ENCODE measurements around the gene OLR1. TPM values are rescaled to one million over a fixed set of nuclear protein-coding genes. Genes with fewer than 3 reads are reported as not detected.
A peak's percentile ranks its signal among the peaks of the same experiment; 100 is the strongest.

The OLR1 gene
- total RNA-seq, 2 experiments from 2014 or later, result not detected

GRCh38 chr12:10155966-10156365 lies 16.0 kb downstream of the OLR1 start:
- peaks cover 19% of the 10 kb centered on the region for H3K27me3 Mint-ChIP-seq
- ChIA-PET POLR2A (no interaction called here), CTCF (no interaction called here)
- H3K9me3 Mint-ChIP-seq, result no peaks in the 10 kb centered on the region
- ATAC-seq (ENCODE audit: poor library complexity), result no peak
- no peak overlapping the region for H3K4me3 ChIP-seq (ENCODE audit: low read length)
- H3K36me3 ChIP-seq (ENCODE audit: insufficient read depth, low read length), result no peaks in the 10 kb centered on the region
- peaks cover 0 to 2% of the 10 kb centered on the region in 2 experiments for H3K27me3 ChIP-seq (ENCODE audit: control insufficient read depth in 1 of 2, insufficient read depth in 2 of 2, low read length in 2 of 2)
- intact Hi-C loops (cut with DNase I, micrococcal nuclease), result loop anchor here in 1 of 2 experiments (10.0 kb wide), 1 partner anchor 1329 kb away; no protein-coding TSS in a partner anchor
- TF ChIP-seq CTCF (IDR thresholded peaks at IDR 0.05), result no peak
- H3K9me3 ChIP-seq (ENCODE audit: control insufficient read depth in 1 of 2, insufficient read depth in 1 of 2, low read length in 2 of 2), result no peaks in the 10 kb centered on the region
- no peak overlapping the region for H3K27ac Mint-ChIP-seq
- H3K36me3 Mint-ChIP-seq (ENCODE audit: low read depth), result no peaks in the 10 kb centered on the region
- H3K27ac ChIP-seq (ENCODE audit: low read depth in 1 of 2, low read length in 2 of 2), result no peak overlapping the region
- peaks cover 13% of the 10 kb centered on the region for H3K4me1 ChIP-seq (ENCODE audit: insufficient read depth, low read length)
- H3K4me1 Mint-ChIP-seq (ENCODE audit: low read depth), result peaks cover 9% of the 10 kb centered on the region
- no peak overlapping the region for H3K4me3 Mint-ChIP-seq
- DNase-seq, result no peak

GRCh38 chr12:10154145-10154496 lies 17.8 kb downstream of the OLR1 start:
- ChIA-PET POLR2A (interaction anchor here (0.6 kb wide), 1 partner anchor 381 kb away, joined by 3 read pairs; no protein-coding TSS in a partner anchor), CTCF (interaction anchor here (1.1 to 2.6 kb wide), 2 partner anchors 12 to 35 kb away, joined by 4 to 14 read pairs; no protein-coding TSS in a partner anchor)
- Histone ChIP-seq H3K4me1 (ENCODE audit: insufficient read depth, low read length) (peaks cover 13% of the 10 kb centered on the region), H3K9me3 (ENCODE audit: control insufficient read depth in 1 of 2, insufficient read depth in 1 of 2, low read length in 2 of 2) (no peaks in the 10 kb centered on the region), H3K36me3 (ENCODE audit: insufficient read depth, low read length) (no peaks in the 10 kb centered on the region), H3K4me3 (ENCODE audit: low read length) (peak overlapping the region; percentile 63), H3K27me3 (ENCODE audit: control insufficient read depth in 1 of 2, insufficient read depth in 2 of 2, low read length in 2 of 2) (peaks cover 0 to 2% of the 10 kb centered on the region in 2 experiments), H3K27ac (ENCODE audit: low read depth in 1 of 2, low read length in 2 of 2) (no peak overlapping the region)
- intact Hi-C loops (cut with DNase I, micrococcal nuclease), result loop anchor here (1.0 to 10.0 kb wide), 5 partner anchors 36 to 1333 kb away; partner anchors contain the start of gene GABARAPL1 (in 1 of the 2)
- peaks cover 19% of the 10 kb centered on the region for H3K27me3 Mint-ChIP-seq
- H3K36me3 Mint-ChIP-seq (ENCODE audit: low read depth), result no peaks in the 10 kb centered on the region
- ATAC-seq (ENCODE audit: poor library complexity) (no peak), DNase-seq (no peak)
- H3K27ac Mint-ChIP-seq, result no peak overlapping the region
- peak overlapping the region; percentile 95 for H3K4me3 Mint-ChIP-seq
- no peak for TF ChIP-seq CTCF (IDR thresholded peaks at IDR 0.05)
- H3K4me1 Mint-ChIP-seq (ENCODE audit: low read depth), result peaks cover 9% of the 10 kb centered on the region
- no peaks in the 10 kb centered on the region for H3K9me3 Mint-ChIP-seq

GRCh38 chr12:10153271-10154144 lies 18.4 kb downstream of the OLR1 start:
- peaks cover 13% of the 10 kb centered on the region for H3K4me1 ChIP-seq (ENCODE audit: insufficient read depth, low read length)
- DNase-seq (peak; percentile 22 to 79 (median 41)), ATAC-seq (ENCODE audit: poor library complexity) (peak; percentile 78)
- peaks cover 0 to 2% of the 10 kb centered on the region in 2 experiments for H3K27me3 ChIP-seq (ENCODE audit: control insufficient read depth in 1 of 2, insufficient read depth in 2 of 2, low read length in 2 of 2)
- peaks cover 19% of the 10 kb centered on the region for H3K27me3 Mint-ChIP-seq
- peak overlapping the region; percentile 63 for H3K4me3 ChIP-seq (ENCODE audit: low read length)
- no peaks in the 10 kb centered on the region for H3K9me3 ChIP-seq (ENCODE audit: control insufficient read depth in 1 of 2, insufficient read depth in 1 of 2, low read length in 2 of 2)
- CTCF ChIA-PET, result interaction anchor here (0.6 to 2.6 kb wide), 22 partner anchors 10 to 1496 kb away, joined by 3 to 14 read pairs (median 4); partner anchors contain the start of gene CLEC7A
- H3K4me1 Mint-ChIP-seq (ENCODE audit: low read depth), result peaks cover 9% of the 10 kb centered on the region
- H3K36me3 ChIP-seq (ENCODE audit: insufficient read depth, low read length), result no peaks in the 10 kb centered on the region
- peak overlapping the region; percentile 54 for H3K27ac Mint-ChIP-seq
- H3K4me3 Mint-ChIP-seq, result peak overlapping the region; percentile 95
- peak; percentile 93 for TF ChIP-seq CTCF (IDR thresholded peaks at IDR 0.05)
- H3K27ac ChIP-seq (ENCODE audit: low read depth in 1 of 2, low read length in 2 of 2), result no peak overlapping the region
- intact Hi-C loops (cut with DNase I, micrococcal nuclease), result loop anchor here (1.0 to 10.0 kb wide), 6 partner anchors 37 to 1334 kb away; partner anchors contain the start of gene GABARAPL1 (in 1 of the 2)
- no peaks in the 10 kb centered on the region for H3K36me3 Mint-ChIP-seq (ENCODE audit: low read depth)
- no peaks in the 10 kb centered on the region for H3K9me3 Mint-ChIP-seq
- POLR2A ChIA-PET, result interaction anchor here (0.5 to 1.5 kb wide), 3 partner anchors 16 to 212 kb away, joined by 3 to 4 read pairs (median 4); no protein-coding TSS in a partner anchor

Data from CD4-positive, alpha-beta T cell (primary cell).